Endodermal cell (in vitro differentiated cells): ENCODE results near the gene SEMA6D. TPM values are rescaled to one million over a fixed set of nuclear protein-coding genes. Genes with fewer than 3 reads are reported as not detected.

Source experiments
- DNase-seq: peaks from one replicate; pipeline ENCODE4 v3.0.0-alpha.2; 2017
- H3K27ac ChIP-seq: 2 replicates; pipeline ENCODE4 v1.5.1; 2013; ENCODE audit warnings: mild to moderate bottlenecking, low read depth, low read length, moderate library complexity
- H3K27me3 ChIP-seq: 2 replicates; pipeline ENCODE4 v1.6.1; 2013; ENCODE audit warnings: mild to moderate bottlenecking, low read length, moderate library complexity; ENCODE audit not compliant: insufficient read depth, control insufficient read depth, poor library complexity, severe bottlenecking
- H3K36me3 ChIP-seq: 2 replicates; pipeline ENCODE4 v1.7.0; 2013; ENCODE audit warnings: mild to moderate bottlenecking, low read length, moderate library complexity; ENCODE audit not compliant: control insufficient read depth, insufficient read depth
- H3K4me1 ChIP-seq: one replicate; pipeline ENCODE4 v1.7.0; 2013; ENCODE audit warnings: low read length; ENCODE audit not compliant: control insufficient read depth, insufficient read depth
- H3K4me3 ChIP-seq: 2 replicates; pipeline ENCODE4 v1.5.1; 2013; ENCODE audit warnings: mild to moderate bottlenecking, low read length, moderate library complexity
- H3K9ac ChIP-seq: 2 replicates; pipeline ENCODE4 v1.6.1; 2013; ENCODE audit warnings: mild to moderate bottlenecking, low read length, moderate library complexity; ENCODE audit not compliant: poor library complexity, severe bottlenecking; ENCODE audit errors: extremely low read depth
- H3K9me3 ChIP-seq: 2 replicates; pipeline ENCODE4 v1.6.1; 2013; ENCODE audit warnings: mild to moderate bottlenecking, low read length, moderate library complexity; ENCODE audit not compliant: control insufficient read depth
- H3K27ac Mint-ChIP-seq: 2 replicates; pipeline ENCODE4 v1.8.0; 2020; ENCODE audit warnings: mixed read lengths
- H3K27me3 Mint-ChIP-seq: 2 replicates; pipeline ENCODE4 v1.8.0; 2021; ENCODE audit warnings: mild to moderate bottlenecking, mixed read lengths; ENCODE audit not compliant: insufficient read depth
- H3K36me3 Mint-ChIP-seq: 2 replicates; pipeline ENCODE4 v1.8.0; 2020; ENCODE audit warnings: low read depth, mixed read lengths
- H3K4me1 Mint-ChIP-seq: 2 replicates; pipeline ENCODE4 v1.8.0; 2020; ENCODE audit warnings: mixed read lengths
- H3K4me3 Mint-ChIP-seq: 2 replicates; pipeline ENCODE4 v1.8.0; 2020; ENCODE audit warnings: mild to moderate bottlenecking, moderate library complexity, mixed read lengths
- H3K9me3 Mint-ChIP-seq: 2 replicates; pipeline ENCODE4 v1.8.0; 2020; ENCODE audit warnings: mild to moderate bottlenecking, mixed read lengths
- WGBS, 2 experiments: methylation state at CpG; one replicate each; pipeline versions ENCODE4 v1.1.5 to v1.1.7; 2013; ENCODE audit warnings: missing lambda C conversion rate in 2 of 2, mixed read lengths in 1 of 2; ENCODE audit not compliant: insufficient coverage in 1 of 2, insufficient read length in 1 of 2; 5-methylcytosine and 5-hydroxymethylcytosine counted together
- total RNA-seq, 2 donors: library from RNA; stranded (reverse); fragmentation: NEBNext Ultra II Directional in 1 of 2; extraction: Animal tissue kit (Norgen Biotek cat#: 25700) in 1 of 2; gene quantifications; 2 replicates in 1 of 2; 3 replicates in 1 of 2; pipeline ENCODE4 v1.2.1, GENCODE V29; 2021
- TF ChIP-seq, protein P1 (sequence below): fragments of 200-600 bp; sonication (generic); conservative IDR thresholded peaks from 2 replicates; pipeline ENCODE4 v1.5.0; 2021; ENCODE audit warnings: antibody characterized with exemption, mild to moderate bottlenecking

The SEMA6D gene
- total RNA-seq, 2 donors from 2014 or later: 23.6 to 48.7 TPM

DNA sequence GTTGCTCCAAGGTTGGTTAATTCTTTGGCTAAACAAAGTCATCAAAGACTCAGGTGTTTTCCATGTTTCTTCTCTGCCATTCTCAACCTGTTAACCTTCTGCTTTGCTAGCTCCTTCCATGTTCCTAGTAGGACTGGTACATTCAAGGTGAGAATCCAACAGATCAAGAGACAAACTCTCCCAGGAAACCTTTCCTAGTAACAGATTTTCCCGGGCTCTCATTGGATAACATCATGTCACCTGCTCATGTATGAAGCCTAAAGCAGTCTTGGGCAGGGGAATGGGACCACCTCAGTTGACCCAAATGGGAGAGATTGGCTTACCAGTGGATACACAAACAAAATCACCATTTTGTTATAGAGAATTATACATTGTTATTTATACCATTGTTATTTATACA, 14.9 kb downstream of the SEMA6D start:
- H3K4me1 Mint-ChIP-seq: peaks cover 55% of the 10 kb centered on the region
- no peak for DNase-seq
- no peaks in the 10 kb centered on the region for H3K9me3 Mint-ChIP-seq
- no peak overlapping the region for H3K4me3 Mint-ChIP-seq
- H3K36me3 Mint-ChIP-seq: peaks cover 18% of the 10 kb centered on the region
- H3K36me3 ChIP-seq: peaks cover 44% of the 10 kb centered on the region
- no peaks in the 10 kb centered on the region for H3K27me3 ChIP-seq
- H3K9me3 ChIP-seq: no peaks in the 10 kb centered on the region
- H3K9ac ChIP-seq: no peak overlapping the region
- no peak overlapping the region for H3K4me3 ChIP-seq
- no peak overlapping the region for H3K27ac ChIP-seq
- TF ChIP-seq, protein P1, sequence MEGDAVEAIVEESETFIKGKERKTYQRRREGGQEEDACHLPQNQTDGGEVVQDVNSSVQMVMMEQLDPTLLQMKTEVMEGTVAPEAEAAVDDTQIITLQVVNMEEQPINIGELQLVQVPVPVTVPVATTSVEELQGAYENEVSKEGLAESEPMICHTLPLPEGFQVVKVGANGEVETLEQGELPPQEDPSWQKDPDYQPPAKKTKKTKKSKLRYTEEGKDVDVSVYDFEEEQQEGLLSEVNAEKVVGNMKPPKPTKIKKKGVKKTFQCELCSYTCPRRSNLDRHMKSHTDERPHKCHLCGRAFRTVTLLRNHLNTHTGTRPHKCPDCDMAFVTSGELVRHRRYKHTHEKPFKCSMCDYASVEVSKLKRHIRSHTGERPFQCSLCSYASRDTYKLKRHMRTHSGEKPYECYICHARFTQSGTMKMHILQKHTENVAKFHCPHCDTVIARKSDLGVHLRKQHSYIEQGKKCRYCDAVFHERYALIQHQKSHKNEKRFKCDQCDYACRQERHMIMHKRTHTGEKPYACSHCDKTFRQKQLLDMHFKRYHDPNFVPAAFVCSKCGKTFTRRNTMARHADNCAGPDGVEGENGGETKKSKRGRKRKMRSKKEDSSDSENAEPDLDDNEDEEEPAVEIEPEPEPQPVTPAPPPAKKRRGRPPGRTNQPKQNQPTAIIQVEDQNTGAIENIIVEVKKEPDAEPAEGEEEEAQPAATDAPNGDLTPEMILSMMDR: no peak
- H3K27me3 Mint-ChIP-seq: no peaks in the 10 kb centered on the region
- peaks cover 6% of the 10 kb centered on the region for H3K4me1 ChIP-seq
- no peak overlapping the region for H3K27ac Mint-ChIP-seq
- 95 to 100% methylated on average over 1 of the region's 1 CpG for WGBS, 2 experiments

DNA sequence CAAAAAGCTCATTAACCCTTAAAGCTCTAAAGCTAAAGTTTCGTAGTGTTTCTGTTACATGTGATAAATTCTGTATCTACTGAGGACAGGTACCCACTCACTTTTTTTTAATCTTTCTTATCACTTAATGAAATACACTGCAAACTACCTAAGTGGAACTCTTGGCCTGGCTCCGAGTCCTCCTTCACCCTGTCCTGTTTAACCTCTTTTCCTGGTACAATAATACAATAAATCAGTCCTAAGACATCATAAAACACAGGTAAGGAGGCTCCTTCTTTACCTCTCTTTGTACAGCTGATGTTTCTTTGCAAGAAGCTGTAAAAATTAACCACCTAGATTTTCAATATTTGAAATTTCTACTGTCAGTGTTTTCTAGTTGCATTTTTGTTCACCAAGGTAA, 15.8 kb downstream of the SEMA6D start:
- Mint-ChIP-seq H3K27ac (no peak overlapping the region), H3K27me3 (no peaks in the 10 kb centered on the region), H3K36me3 (peaks cover 19% of the 10 kb centered on the region), H3K4me1 (peaks cover 51% of the 10 kb centered on the region), H3K4me3 (no peak overlapping the region), H3K9me3 (no peaks in the 10 kb centered on the region)
- TF ChIP-seq, protein P1: no peak
- H3K27me3 ChIP-seq: no peaks in the 10 kb centered on the region
- no peak for DNase-seq
- no peaks in the 10 kb centered on the region for H3K9me3 ChIP-seq
- H3K36me3 ChIP-seq: peaks cover 41% of the 10 kb centered on the region
- 89 to 95% methylated on average over 1 to 2 of the region's 2 CpGs for WGBS, 2 experiments
- H3K4me3 ChIP-seq: no peak overlapping the region
- H3K4me1 ChIP-seq: peaks cover 6% of the 10 kb centered on the region
- no peak overlapping the region for H3K9ac ChIP-seq
- H3K27ac ChIP-seq: no peak overlapping the region

DNA sequence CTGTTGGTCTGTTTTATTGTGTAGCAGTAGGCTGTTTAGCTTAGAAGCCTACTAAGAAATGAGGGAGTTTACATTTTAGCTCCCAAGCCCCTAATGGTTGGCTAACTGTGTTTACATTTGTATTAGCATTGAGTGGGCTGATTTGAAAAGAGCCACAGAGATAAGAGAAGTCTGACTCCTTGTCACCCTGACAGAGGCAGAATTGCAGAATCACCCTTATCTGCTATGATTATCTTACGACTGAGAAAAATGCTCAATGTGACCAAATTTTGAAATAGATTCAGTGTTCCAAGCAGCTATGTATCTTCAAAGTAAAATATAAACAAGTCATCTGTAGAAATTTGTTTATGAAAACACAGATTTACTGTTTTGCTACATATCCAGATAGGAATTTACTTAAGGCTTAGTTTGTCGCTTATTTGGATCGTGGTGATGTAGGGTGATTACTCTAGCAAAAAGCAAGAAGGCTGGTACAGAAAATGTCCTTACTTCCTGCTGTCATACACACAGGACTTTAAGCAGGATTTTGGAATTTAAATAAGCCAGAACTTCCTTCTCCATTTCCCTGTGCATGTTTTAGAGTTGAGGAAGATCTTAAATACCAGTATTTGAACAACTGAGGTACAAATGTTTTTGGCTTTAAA, 19.0 kb downstream of the SEMA6D start:
- peaks cover 57% of the 10 kb centered on the region for H3K4me1 Mint-ChIP-seq
- H3K27me3 ChIP-seq: no peaks in the 10 kb centered on the region
- H3K4me3 Mint-ChIP-seq: peak overlapping the region; percentile 9
- WGBS, 2 experiments: 37% methylated on average over 3 of the region's 3 CpGs; no CpG with 5 or more reads in 1 of the 2 experiments
- H3K27ac Mint-ChIP-seq: peak overlapping the region; percentile 79
- no peak for DNase-seq
- peaks cover 26% of the 10 kb centered on the region for H3K36me3 ChIP-seq
- H3K9me3 ChIP-seq: no peaks in the 10 kb centered on the region
- H3K36me3 Mint-ChIP-seq: peaks cover 7% of the 10 kb centered on the region
- peak overlapping the region; percentile 35 for H3K9ac ChIP-seq
- peak overlapping the region; percentile 4 for H3K27ac ChIP-seq
- H3K9me3 Mint-ChIP-seq: no peaks in the 10 kb centered on the region
- H3K4me1 ChIP-seq: peaks cover 6% of the 10 kb centered on the region
- no peaks in the 10 kb centered on the region for H3K27me3 Mint-ChIP-seq
- TF ChIP-seq, protein P1: no peak
- H3K4me3 ChIP-seq: peak overlapping the region; percentile 61
